Measurements from ENCODE around the gene L3MBTL4.

The L3MBTL4 gene

DNA sequence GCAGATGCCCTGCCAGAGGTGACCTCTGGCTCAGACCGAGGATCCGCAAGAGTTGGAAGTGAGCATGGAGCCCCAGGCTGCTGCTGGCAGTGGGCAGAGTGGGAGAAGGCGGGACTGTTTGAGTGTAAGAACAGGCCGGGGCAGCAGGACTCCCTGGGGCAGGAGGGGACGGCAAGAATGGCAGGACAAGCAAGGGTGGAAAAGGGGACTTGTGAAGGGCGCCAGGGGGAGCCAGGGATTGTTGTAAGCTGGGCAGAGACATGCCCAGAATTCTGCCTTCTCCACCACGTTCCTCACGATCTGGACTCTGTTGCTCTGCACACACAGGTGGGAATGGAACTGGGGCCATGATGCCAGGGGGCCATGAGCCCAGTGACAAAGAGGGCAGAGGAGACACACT is 447.0 kb downstream of the L3MBTL4 start:
- no peak for TF ChIP-seq CTCF (IDR thresholded peaks at IDR 0.05; ENCODE audit: low read depth, low read length)
- Histone ChIP-seq H3K9me3 (no peaks in the 10 kb centered on the region), H3K36me3 (no peaks in the 10 kb centered on the region), H3K4me1 (no peaks in the 10 kb centered on the region), H3K4me3 (ENCODE audit: low read depth, low read length) (no peak overlapping the region), H3K27me3 (no peaks in the 10 kb centered on the region)
- no peak for DNase-seq

DNA sequence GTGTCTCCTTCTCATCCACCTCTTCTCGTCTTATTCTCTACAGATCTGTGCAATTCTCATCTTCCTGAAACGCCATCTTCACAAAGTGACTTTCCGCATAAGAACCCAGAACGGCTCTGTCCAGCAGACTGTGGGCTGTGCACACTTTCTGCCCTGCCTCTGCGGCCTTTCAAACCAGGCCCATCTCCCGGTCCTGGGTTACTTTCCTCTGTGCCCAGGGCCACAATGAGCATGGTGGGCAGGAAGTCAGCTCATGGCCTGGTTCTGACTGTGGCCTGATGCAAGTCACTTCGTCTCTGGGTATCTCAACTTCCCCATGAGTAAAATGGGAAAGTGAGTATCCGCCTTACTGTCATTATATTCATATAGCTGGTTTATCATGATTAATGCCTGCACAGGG is 447.7 kb downstream of the L3MBTL4 start:
- no peak overlapping the region for H3K4me3 ChIP-seq (ENCODE audit: low read depth, low read length)

DNA sequence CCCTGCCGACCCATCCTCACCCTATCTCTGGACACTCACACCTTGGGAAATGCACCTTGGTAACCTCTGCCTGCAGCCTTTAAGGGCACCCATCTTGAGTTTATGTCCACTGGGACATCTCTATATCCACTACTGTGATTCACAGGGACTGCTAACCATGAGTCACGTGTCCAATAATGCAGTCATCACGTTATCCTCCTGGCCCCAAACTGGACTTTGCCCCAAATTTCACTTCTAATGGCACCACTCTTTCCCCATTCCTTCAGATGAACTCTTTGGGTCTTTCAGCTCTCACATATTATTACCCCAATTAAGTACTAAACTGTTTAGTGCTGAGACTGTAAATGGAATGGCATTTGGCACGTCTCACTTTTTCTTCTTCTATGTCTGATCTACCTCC is 448.2 kb downstream of the L3MBTL4 start:
- H3K36me3 ChIP-seq = no peaks in the 10 kb centered on the region
- DNase-seq = no peak
- H3K9me3 ChIP-seq = no peaks in the 10 kb centered on the region
- no peak overlapping the region for H3K4me3 ChIP-seq (ENCODE audit: low read depth, low read length)
- no peaks in the 10 kb centered on the region for H3K27me3 ChIP-seq
- no peaks in the 10 kb centered on the region for H3K4me1 ChIP-seq
- no peak for TF ChIP-seq CTCF (IDR thresholded peaks at IDR 0.05; ENCODE audit: low read depth, low read length)

More for the DNA sequence above, 447.7 kb downstream of the L3MBTL4 start:
- TF ChIP-seq CTCF (IDR thresholded peaks at IDR 0.05; ENCODE audit: low read depth, low read length) = no peak
- no peaks in the 10 kb centered on the region for H3K36me3 ChIP-seq
- DNase-seq = no peak
- no peaks in the 10 kb centered on the region for H3K4me1 ChIP-seq
- no peaks in the 10 kb centered on the region for H3K27me3 ChIP-seq
- no peaks in the 10 kb centered on the region for H3K9me3 ChIP-seq

DNA sequence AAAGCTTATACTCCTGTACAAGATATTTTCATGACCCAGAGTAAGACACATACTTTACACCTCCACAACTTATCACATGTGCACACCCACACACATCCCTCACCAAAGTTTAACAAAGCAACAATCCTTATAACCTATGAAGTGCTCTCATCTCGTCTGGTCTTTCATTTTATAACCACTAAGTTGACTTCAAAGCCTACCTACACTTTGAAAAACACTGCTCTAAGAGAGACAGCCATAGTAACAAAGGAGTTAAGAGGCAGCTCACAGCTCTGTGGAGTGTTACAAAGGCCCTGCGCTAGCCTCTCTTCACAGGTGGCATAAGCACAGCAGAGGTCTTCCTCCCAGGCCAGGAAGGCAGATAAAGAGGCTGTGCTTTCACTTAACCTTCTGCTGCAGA is 449.7 kb downstream of the L3MBTL4 start:
- no peak for DNase-seq
- Histone ChIP-seq H3K36me3 (no peaks in the 10 kb centered on the region), H3K9me3 (no peaks in the 10 kb centered on the region), H3K4me1 (no peaks in the 10 kb centered on the region), H3K4me3 (ENCODE audit: low read depth, low read length) (no peak overlapping the region), H3K27me3 (no peaks in the 10 kb centered on the region)
- no peak for TF ChIP-seq CTCF (IDR thresholded peaks at IDR 0.05; ENCODE audit: low read depth, low read length)

GRCh38 chr18:5964596-5964995 is 450.1 kb downstream of the L3MBTL4 start:
- no peaks in the 10 kb centered on the region for H3K36me3 ChIP-seq
- TF ChIP-seq CTCF (IDR thresholded peaks at IDR 0.05; ENCODE audit: low read depth, low read length) = no peak
- H3K9me3 ChIP-seq = no peaks in the 10 kb centered on the region
- H3K4me1 ChIP-seq = no peaks in the 10 kb centered on the region
- H3K4me3 ChIP-seq (ENCODE audit: low read depth, low read length) = no peak overlapping the region
- no peak for DNase-seq
- no peaks in the 10 kb centered on the region for H3K27me3 ChIP-seq

GRCh38 chr18:5964108-5964507 is 450.6 kb downstream of the L3MBTL4 start:
- no peak for TF ChIP-seq CTCF (IDR thresholded peaks at IDR 0.05; ENCODE audit: low read depth, low read length)
- DNase-seq = no peak
- Histone ChIP-seq H3K9me3 (no peaks in the 10 kb centered on the region), H3K4me3 (ENCODE audit: low read depth, low read length) (no peak overlapping the region), H3K36me3 (no peaks in the 10 kb centered on the region), H3K4me1 (no peaks in the 10 kb centered on the region), H3K27me3 (no peaks in the 10 kb centered on the region)
